HG03108 (cell line): ENCODE results near the gene CUL1.

Experiments
- ATAC-seq: cut with Tn5 transposase; IDR thresholded peaks from one replicate; pipeline ENCODE4 v1.9.1; 2021; ENCODE audit warnings: moderate library complexity; ENCODE audit not compliant: unreplicated experiment

CUL1 gene

DNA sequence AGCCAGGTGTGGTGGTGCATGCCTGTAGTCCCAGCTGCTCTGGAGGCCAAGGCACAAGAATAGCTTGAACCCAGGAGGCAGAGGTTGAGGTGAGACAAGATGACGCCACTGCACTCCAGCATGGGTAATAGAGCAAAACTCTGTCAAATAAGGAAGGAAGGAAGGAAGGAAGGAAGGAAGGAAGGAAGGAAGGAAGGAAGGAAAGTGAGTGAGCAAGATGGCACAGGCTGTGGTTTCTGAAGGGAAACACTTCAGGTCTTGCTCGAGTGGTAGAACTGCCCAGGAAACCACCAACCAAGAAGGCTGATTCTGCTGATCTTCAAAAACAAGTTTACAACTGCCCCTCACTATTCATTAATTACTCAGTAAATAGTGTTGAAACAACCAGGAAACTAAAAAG is 140.2 kb downstream of the CUL1 start:
- peak; percentile 45 for ATAC-seq

DNA sequence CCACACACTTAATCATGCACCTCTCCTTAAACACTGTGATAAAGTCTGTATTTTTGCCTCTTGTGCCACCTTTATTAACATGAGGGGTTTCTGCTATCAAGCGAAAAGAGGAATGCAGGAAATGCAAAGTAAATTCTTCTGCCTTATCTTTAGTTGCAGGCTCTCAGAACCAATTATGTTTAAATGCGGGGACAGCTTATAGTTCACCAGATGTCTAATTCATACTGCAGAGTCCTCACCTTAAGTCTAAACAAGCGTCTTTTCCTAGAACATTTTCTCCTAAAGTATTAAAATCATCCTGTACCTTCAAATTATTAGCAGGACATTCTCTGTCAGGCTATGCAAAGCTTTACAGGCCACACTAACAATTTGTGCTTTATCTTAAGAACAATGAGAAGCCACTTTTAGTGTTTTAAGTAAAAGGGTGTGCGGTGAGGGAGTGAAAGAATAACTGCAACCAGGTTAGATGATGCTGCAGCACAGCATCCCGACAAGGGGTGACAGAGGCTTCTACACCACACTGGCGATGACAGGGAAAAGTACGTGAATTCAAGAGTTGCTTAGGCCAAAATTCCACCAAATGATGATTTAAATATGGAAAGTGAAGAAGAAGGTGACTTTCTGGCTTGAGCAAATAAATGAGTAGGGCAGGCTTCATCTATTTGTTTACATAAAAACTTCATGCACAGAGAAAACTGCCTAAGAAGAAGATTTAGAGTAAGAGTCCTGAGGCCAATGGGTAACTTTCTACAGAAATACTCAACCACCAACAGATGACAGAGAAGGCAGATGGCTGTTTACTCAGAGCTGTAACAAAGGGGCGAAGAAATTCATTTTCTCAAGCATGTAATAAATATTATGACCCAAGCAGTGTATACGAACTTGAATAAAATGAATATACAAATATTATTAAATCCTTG is 149.4 kb downstream of the CUL1 start:
- no peak for ATAC-seq

DNA sequence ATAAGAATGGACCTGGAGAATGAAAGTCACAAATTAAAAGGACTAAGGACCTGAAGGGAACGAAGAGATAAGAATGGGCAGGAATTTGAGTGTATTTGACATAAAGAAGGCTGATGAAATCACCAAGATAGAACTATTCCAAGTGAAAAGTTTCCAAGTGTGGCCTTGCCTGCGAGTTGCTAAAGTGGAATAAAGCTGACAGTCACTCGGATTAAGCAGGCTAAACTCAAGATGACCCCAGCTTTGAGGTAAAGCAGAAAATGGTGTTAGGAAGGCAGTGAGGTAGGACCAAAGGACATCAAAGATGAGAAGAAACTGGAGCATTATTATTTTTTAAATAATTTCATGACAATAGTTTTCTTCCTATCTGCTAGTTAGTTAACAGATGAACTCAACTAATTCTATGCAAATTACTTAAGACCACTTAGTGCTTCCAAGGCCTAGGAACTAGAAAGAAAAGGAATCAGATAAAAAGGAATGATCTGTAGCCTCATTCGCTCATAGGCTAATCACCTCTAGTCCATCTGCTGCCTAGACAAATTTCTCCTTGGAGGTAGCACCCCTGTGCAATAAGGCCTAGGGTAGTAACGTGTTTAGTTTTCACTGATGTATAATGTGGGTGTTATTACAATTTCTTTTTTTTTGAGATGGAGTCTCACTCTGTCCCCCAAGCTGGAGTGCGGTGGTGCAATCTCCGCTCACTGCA is 150.8 kb downstream of the CUL1 start:
- ATAC-seq = no peak

DNA sequence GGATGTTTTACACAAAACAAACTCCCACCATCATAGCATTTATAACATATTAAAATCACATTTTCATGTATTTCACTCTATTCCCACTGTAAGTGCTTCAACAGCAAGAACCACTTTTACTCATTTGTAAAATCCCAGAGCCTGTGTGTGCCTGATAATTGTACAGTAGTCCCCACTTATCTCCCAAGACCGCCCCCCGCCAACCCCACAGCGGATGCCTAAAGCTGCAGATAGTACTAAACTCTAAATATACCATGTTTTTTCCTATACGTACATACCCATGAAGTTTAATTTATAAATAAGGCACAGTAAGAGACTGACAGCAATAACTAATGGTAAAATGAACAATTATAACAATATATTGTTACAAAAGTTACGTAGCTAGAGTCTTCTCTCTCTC is 151.9 kb downstream of the CUL1 start:
- no peak for ATAC-seq
